Nephron (organoid): Measurements from ENCODE around the gene EFNA5.

Source experiments
- H3K27ac Mint-ChIP-seq, 3 experiments: 2 replicates each; pipeline ENCODE4 v1.8.0; 2020; ENCODE audit warnings: mixed read lengths in 3 of 3, mild to moderate bottlenecking in 2 of 3, moderate library complexity in 1 of 3
- H3K27me3 Mint-ChIP-seq: 2 replicates; pipeline ENCODE4 v1.8.0; 2021; ENCODE audit warnings: low read depth, mild to moderate bottlenecking, moderate library complexity, mixed read lengths
- H3K36me3 Mint-ChIP-seq: 2 replicates; pipeline ENCODE4 v1.8.0; 2020; ENCODE audit warnings: low read depth, mixed read lengths
- H3K4me1 Mint-ChIP-seq: 2 replicates; pipeline ENCODE4 v1.8.0; 2020; ENCODE audit warnings: mixed read lengths
- H3K4me3 Mint-ChIP-seq, 3 experiments: 2 replicates each; pipeline ENCODE4 v1.8.0; 2020; ENCODE audit warnings: mild to moderate bottlenecking in 3 of 3, mixed read lengths in 3 of 3, moderate library complexity in 2 of 3
- H3K9me3 Mint-ChIP-seq: 2 replicates; pipeline ENCODE4 v1.8.0; 2020; ENCODE audit warnings: mixed read lengths
- CTCF ChIP-seq, 3 experiments: fragments of 200-600 bp; sonication (generic); IDR thresholded peaks; one replicate each; pipeline ENCODE4 v1.5.0; 2021; ENCODE audit warnings: antibody characterized with exemption in 3 of 3; ENCODE audit not compliant: unreplicated experiment in 3 of 3

EFNA5 gene

DNA sequence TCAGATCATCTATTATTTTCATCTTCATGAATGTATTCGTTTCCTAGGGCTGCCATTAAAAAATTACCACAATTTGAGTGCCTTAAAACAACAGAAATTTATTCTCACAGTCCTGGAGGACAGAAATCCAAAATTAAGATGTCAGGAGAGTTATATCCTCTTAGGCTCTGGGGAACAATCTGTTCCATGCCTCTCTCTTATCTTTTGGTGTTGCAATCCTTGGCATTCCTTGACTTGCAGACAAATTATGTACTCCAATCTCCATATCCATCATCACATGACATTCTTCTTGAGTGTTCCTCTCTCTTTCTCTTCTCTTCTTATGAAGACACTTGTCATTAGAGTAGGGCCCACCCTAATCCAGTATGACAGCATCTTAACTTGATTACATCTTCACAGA, 339.4 kb downstream of the EFNA5 start:
- Mint-ChIP-seq H3K4me3 (no peak overlapping the region), H3K36me3 (no peaks in the 10 kb centered on the region), H3K27ac (no peak overlapping the region), H3K27me3 (no peaks in the 10 kb centered on the region), H3K9me3 (peaks cover 4% of the 10 kb centered on the region), H3K4me1 (no peaks in the 10 kb centered on the region)
- TF ChIP-seq CTCF (IDR thresholded peaks at IDR 0.05; ENCODE audit: unreplicated experiment in 3 of 3), result no peak

DNA sequence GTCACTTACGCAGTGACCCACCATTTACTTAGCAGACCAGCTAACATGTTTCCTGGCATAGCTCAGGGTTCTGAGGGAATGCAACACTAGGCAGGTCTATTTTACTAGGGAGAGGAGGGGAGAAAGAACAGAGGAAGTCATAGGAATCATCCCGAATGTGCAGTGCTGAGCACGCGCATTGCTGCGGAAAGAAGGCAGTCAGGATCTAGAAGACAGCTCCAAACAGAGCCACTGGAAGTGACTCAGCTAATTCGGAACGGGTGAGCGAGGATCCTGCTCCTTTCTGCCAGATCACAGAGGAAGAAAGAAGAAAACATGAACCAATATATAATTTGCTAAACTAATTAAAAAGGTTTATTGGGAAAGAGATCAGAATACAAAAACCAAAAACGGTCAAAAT, 339.8 kb downstream of the EFNA5 start:
- peaks cover 4% of the 10 kb centered on the region for H3K9me3 Mint-ChIP-seq
- no peaks in the 10 kb centered on the region for H3K4me1 Mint-ChIP-seq
- no peaks in the 10 kb centered on the region for H3K36me3 Mint-ChIP-seq
- no peak for TF ChIP-seq CTCF (IDR thresholded peaks at IDR 0.05; ENCODE audit: unreplicated experiment in 3 of 3)
- H3K4me3 Mint-ChIP-seq, result no peak overlapping the region
- no peak overlapping the region for H3K27ac Mint-ChIP-seq
- H3K27me3 Mint-ChIP-seq, result no peaks in the 10 kb centered on the region

GRCh38 chr5:107329850-107330249, 340.9 kb downstream of the EFNA5 start:
- Mint-ChIP-seq H3K4me1 (no peaks in the 10 kb centered on the region), H3K9me3 (peaks cover 2% of the 10 kb centered on the region), H3K27me3 (no peaks in the 10 kb centered on the region), H3K4me3 (no peak overlapping the region), H3K27ac (no peak overlapping the region), H3K36me3 (no peaks in the 10 kb centered on the region)
- TF ChIP-seq CTCF (IDR thresholded peaks at IDR 0.05; ENCODE audit: unreplicated experiment in 3 of 3), result no peak
